Epidermal melanocyte (primary cell): ENCODE data around the gene C1QTNF2.

Experiments used
- DNase-seq: peaks from one replicate; pipeline ENCODE4 v3.0.0; 2011; ENCODE audit warnings: low spot score; ENCODE audit not compliant: insufficient read length

Gene C1QTNF2

GRCh38 chr5:160375166-160375565 is 4.7 kb upstream of the C1QTNF2 start:
- no peak for DNase-seq

- DNase-seq: no peak
Measured at GRCh38 chr5:160371294-160371693, 868 bp upstream of the C1QTNF2 start.

- no peak for DNase-seq
Measured at GRCh38 chr5:160370713-160371034, 248 bp upstream of the C1QTNF2 start.

- no peak for DNase-seq
Measured at GRCh38 chr5:160367885-160368284, 2.5 kb downstream of the C1QTNF2 start.

GRCh38 chr5:160367261-160367660 is 3.2 kb downstream of the C1QTNF2 start:
- no peak for DNase-seq

- no peak for DNase-seq
Measured at GRCh38 chr5:160366230-160366629, 4.2 kb downstream of the C1QTNF2 start.

- DNase-seq: no peak
Measured at GRCh38 chr5:160363660-160364395, 6.6 kb downstream of the C1QTNF2 start.

- no peak for DNase-seq
Measured at GRCh38 chr5:160363211-160363610, 7.2 kb downstream of the C1QTNF2 start.

- DNase-seq: no peak
Measured at GRCh38 chr5:160361624-160362228, 8.7 kb downstream of the C1QTNF2 start.

- DNase-seq: no peak
Measured at GRCh38 chr5:160360310-160360709, 10.1 kb downstream of the C1QTNF2 start.

- no peak for DNase-seq
Measured at GRCh38 chr5:160359816-160360215, 10.6 kb downstream of the C1QTNF2 start.

GRCh38 chr5:160359242-160359641 is 11.2 kb downstream of the C1QTNF2 start:
- DNase-seq: no peak

- no peak for DNase-seq
Measured at GRCh38 chr5:160357861-160358411, 12.5 kb downstream of the C1QTNF2 start.

GRCh38 chr5:160357394-160357793 is 13.0 kb downstream of the C1QTNF2 start:
- no peak for DNase-seq

- DNase-seq: no peak
Measured at GRCh38 chr5:160356550-160357347, 13.7 kb downstream of the C1QTNF2 start.

GRCh38 chr5:160354666-160355065 is 15.8 kb downstream of the C1QTNF2 start:
- DNase-seq: no peak

- DNase-seq: no peak
Measured at GRCh38 chr5:160353379-160353778, 17.0 kb downstream of the C1QTNF2 start.

GRCh38 chr5:160352308-160352707 is 18.1 kb downstream of the C1QTNF2 start:
- DNase-seq: no peak

- no peak for DNase-seq
Measured at GRCh38 chr5:160349935-160350303, 20.5 kb downstream of the C1QTNF2 start.

- no peak for DNase-seq
Measured at GRCh38 chr5:160349249-160349934, 21.0 kb downstream of the C1QTNF2 start.

- no peak for DNase-seq
Measured at GRCh38 chr5:160348080-160348479, 22.3 kb downstream of the C1QTNF2 start.

- no peak for DNase-seq
Measured at GRCh38 chr5:160347448-160347847, 23.0 kb downstream of the C1QTNF2 start.
